HK-2 (cell line): ENCODE data around the gene SLC41A3.
"Not testable (repeated sequence)": the region's sequence is repeated elsewhere in the genome, so short reads cannot be mapped to it uniquely, and the experiment has no call there.

Source experiments
- DNase-seq: peaks from one replicate; pipeline ENCODE4 v3.0.0-alpha.2; 2018; ENCODE audit not compliant: unreplicated experiment

Gene SLC41A3

DNA sequence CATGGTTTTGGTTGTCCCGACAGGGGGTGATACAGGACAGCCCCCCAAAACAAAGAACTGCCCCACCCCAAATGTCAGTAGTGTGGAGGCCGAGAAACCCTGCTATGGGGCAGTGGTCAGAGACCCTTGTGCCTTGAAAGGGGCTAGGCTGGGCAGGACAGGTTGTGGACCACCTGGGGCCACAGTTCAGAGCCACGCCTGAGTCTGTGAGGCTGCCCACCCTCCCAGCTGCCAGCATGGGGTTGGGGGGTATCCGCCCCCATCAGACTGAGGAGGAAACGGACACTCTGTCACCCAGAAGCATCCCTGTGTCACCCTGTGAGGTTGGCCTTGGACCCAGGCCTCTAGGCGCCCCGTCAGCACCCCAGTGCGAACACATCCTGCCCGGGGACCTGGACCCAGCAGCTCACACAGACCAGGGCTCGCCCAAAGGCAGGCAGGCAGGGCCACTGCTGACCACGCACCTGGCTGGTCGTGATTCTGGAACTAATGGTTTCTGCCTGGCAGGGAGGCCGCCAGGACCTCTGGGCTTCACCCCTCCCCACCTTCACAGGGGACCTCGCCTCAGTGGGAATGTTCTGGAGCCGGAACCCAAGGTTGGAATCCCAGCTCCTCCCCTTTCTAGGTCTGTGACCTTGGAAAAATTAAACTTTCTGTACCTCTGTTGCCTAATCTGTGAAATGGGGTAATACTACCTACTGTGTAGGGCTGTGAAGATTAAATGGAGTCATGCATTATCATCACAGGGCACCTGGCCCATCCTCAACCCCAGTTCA, 1.4 kb downstream of the SLC41A3 start:
- DNase-seq: no peak

DNA sequence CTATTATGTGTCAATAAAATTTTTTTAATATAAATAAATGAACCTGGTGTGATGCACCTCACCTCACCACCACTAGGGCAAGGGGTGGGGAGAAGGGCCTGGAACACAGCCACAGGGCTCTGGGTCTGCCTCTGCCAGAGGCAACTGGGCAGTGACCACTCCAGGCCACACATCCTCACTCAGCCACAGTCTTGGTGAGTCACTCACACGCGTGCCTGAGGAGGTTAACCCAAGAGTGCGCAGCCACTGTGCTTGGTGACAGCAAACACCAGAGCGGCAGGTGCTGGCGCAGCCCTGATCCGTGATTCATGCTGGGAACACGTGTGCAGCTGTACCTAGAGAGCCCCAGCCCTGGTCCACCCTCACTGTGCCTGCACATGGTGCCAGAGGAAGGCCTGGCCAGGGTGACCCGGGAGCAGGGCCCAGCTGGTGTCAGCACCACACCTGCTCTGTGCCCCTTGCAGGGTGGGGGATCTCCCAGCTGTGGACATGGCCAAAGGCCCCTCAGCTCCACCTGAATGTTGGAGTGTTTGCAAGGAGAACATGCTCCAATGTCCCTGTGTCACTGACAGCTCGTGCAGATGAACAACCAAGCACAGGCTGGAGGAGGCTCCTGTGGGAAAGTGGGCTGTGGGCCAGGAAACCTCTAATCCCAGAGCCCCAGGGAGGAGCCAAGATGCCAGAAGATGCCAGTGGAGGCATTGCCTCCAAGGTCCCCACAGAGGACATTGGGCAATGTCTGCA, 2.1 kb downstream of the SLC41A3 start:
- peak; percentile 73 for DNase-seq

DNA sequence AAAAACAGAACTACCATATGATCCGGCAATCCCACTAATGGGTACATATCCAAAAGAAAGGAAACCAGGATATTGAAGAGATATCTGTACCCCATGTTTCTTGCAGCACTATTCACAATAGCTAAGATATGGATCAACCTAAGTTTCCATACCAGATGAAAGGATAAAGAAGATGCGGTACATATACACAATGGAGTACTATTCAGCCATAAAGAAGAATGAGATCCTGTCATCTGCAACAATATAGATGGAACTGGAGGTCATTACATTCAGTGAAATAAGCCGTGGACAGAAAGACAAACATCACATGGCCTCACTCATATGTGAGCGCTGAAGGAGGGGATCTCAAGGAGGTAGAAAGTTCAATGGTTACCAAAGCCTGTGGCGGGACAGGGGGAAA, 3.0 kb downstream of the SLC41A3 start:
- no peak for DNase-seq

DNA sequence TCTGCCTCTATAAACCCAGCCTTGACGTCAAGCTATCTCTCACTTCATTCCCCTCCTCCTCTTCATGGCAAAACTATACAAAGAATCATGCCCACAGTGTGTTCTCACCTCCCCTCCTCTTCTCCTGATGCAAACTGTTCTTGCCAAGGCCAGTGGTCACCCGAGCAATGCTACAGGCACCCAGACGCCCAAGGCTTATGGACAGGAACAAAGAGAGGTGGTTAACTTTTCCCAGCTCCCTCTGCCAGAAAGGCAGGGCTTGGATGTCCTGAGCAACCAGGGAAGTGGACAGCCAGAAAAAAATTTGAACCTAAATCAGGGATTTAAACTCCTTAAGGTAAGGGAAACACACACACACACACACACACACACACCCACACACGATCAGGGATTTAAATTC, 5.1 kb downstream of the SLC41A3 start:
- DNase-seq: no peak

DNA sequence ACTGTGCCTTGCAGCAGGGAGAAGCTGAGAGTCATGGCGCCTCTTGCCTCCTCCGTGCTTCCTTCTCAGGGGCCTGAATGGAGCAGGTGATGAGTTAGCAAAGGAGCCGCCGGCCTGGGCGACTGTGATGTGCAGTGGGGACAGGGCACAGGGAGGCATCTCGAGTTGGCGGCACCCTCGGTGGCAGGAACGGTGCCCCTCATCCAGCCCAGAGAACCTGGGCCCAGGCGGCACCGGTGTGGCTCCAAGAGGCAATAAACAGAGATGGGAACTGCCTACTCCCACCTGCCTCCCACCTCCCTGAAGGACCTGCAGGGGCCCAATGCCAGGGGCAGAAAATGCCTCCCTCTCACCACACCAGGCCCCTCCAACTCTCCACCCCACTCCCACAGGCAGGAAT, 6.2 kb downstream of the SLC41A3 start:
- no peak for DNase-seq

DNA sequence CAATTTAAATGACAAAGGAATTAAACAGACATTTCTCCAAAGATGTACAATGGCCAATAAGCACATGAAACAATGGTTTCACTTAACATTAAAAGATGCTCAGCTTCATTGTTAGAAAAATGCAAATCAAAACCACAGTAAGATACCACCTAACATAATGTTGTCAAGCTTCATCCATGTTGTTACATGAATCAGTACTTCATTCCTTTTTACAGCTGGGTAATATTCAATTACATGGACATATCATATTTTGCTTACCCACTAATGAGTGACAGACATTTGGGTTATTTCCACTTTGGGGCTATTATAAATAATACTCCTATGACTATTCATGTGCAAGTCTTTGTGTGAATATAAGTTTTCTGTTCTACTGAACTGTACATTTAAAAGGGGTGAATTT, 7.8 kb downstream of the SLC41A3 start:
- no peak for DNase-seq

DNA sequence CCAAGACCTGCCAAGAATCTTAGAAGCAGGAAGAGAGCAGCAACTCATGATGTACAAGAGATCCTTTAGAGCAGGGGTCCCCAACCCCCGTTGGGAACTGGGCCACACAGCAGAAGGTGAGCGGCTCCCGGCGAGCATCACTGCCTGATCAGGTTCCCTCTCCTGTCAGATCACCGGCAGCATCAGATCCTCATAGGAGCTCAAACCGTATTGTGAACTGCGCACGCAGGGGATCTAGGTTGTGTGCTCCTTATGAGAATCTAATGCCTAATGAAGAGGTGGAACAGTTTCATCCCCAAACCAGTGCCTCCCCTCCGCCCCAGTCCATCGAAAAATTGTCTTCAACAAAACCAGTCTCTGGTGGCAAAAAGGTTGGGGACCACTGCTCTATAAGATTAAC, 13.8 kb downstream of the SLC41A3 start:
- DNase-seq: no peak

DNA sequence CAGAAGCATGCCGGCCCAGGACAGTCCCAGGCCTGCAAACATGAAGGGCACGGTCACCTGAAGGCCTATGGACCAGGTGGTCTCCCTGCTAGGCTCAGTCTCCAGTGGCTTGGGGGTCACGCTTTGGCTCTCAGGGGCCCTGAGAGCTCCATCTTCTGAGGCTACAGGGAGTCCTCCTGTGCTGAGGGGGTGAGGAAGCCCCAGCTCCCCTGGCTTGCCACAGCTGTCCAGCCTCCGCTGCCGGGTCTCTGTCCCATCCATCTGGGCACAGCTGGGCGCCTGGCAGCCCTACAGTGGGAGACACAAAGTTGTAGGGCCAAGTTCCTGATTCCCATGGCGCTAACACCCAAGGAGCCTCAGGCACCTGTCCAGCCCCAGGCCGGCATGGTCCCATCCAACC, 16.0 kb downstream of the SLC41A3 start:
- DNase-seq: no peak

DNA sequence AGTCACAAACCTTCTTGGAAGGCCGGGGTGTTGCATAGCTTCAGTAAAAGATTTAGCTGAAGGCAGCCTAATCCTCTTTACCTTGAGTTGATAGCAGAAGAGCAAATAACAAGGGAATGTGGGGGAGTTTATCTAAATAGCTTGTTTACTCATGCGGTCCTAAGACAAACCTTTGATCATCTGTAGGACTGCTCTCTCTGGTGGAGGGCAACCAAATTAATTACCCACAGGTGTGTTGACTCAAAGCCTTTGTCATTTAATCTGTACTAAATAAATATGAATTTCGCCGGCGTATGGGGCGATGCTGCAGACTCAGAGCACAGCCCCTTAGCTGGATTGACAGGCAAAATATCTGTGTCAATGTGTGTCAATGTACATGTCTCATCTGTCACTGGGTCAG, 17.2 kb downstream of the SLC41A3 start:
- not testable (repeated sequence) for DNase-seq

DNA sequence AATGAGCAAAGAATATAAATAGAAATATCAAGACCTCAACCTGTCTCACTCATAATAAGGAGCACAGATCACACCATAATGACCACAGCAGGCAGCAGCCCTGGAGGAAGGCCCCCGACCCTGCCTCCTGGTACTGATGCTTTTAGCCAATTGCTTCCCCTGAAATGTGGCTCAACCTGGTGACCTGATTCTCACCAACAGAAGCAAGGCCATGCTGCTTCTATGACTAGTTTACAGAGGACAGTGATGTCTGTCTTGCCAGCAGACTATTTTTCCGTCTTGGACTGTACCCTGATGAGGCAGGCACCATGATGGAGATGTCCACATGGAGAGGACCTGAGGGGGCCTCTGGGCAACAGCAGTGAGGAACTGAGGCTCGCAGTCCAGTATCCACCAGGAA, 18.0 kb downstream of the SLC41A3 start:
- no peak for DNase-seq

DNA sequence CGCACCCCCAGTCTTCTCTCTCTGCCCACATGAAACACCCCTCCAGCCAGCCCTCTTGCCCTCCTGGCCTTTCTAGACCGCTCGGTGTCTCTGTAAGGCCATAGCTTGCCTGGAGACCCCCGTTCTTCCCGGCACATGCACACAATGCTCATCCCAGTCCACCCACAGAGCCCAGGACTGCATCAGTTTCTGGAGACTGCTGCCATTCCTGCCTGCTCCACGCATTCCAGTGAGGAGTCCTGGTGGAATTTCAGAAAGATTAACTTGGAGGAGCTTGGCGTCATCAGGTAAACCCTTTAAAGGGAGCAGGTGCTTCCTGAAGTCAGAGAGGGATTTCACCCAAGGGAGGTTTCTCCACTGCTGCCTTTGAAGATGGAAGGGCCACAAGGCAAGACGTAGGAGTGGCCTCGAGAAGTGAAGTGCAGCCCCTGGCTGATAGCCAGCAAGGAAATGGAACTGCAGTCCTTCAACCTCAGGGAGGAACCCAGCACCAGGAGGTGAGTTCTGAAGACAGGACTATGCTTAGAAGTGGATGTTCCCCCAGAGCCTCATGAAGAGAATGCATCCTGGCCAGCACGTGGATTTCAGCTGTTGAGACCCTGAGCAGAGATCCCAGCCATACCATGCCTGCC, 19.2 kb downstream of the SLC41A3 start:
- DNase-seq: no peak

DNA sequence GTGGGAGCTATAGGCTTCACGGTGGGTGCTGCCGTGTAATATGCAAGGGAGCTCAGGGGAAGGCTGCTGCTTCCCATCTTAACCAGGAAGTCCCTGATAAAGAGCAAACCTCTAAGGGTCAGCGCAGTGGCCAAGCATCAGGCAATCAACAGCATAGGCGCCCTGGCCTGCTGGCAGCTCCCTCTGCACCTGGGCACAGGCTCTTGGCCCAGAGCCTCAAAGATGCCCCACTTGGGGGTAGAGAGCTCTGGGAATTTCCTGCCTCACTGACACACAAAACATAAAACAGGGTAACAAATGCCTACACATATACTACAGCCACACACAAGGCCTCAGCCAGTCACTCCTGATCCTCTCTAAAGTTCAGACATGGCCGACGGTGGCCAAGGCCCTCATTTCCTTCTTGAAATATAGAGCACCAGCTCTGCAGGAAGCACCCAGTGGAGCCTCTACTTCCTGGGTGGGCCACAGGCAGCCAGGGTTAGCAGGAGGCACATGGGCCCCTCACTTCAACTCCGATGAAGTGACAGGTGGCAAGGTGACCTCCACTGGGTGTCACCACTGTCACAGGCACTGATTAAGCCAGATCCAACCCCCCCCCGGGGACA, 20.5 kb downstream of the SLC41A3 start:
- no peak for DNase-seq

DNA sequence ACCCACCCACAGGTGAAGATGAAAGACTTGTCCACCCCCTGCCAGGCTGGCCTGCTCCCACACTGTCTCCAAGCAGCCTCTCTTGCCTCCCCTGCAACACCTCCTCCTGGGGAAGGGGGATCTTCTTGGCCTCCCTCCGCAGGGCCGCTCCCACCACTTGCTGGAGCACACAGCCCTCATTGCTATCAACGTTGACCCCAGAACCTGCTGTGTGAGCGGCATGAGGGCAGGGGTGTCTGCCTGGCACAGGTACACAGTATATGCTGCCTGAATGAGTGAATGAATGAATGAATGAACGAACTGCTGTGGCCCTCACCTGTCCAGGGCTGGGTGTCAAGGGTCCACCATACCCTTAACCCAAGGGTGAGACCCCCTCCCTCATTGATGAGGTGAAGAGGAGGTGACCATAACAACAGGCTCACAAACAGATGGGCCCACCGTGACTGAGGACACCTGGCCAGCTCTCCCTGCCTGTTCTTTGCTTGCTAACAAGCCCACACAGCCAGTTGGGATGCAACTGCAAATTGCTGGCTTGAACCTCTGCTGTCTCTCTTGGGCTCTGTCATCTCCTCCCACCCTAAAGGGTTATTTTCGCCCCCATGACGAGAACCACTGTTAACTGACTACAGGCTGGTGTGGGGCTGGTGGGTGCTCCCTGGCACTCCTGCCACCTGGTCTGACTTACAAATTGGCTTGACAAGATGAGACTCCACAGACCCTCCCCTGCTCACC, 22.5 kb downstream of the SLC41A3 start:
- DNase-seq: no peak

DNA sequence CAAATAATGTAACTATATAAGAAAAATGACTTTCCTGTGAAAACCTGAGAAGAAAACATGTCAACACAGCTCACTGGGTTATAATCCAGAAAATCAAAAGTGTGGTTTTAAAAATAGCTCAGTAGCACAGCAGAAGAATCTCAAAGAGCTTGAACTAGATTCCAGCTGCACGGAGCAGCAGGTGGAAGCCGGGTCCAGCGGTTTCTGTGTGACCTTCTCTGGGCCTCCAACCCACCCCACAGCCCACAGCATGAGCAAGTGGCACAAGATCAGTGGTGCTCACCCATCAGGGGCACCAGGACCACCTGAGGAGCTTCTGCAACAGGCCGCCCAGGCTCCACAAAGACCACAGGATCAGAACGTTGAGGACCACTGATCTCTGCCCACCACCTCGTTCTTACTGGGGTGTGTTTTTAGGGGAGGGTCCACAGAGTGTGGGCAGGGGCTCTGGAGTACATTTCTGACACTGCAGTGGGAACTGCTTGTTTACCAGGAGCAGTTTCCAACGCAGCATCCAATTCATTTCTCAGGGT, 23.2 kb downstream of the SLC41A3 start:
- no peak for DNase-seq

DNA sequence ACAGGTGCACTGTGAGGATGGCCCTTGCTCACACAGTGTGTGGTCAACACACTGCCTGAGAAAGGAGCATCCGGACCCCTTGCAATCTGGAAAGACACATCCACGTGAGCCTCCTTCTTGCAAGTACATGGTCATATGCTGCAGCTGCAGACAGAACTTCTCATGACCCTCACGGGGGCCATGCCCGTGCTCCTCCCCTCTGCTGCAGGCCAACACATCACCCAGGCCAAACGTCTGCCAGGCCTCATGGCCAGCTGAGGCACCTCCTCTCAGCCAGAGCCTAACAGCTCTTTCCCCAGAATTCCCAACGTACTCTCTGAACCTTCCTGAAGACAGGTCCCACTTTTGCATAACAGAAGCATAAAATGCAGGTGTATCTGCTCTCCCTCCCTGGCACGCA, 25.3 kb downstream of the SLC41A3 start:
- no peak for DNase-seq

DNA sequence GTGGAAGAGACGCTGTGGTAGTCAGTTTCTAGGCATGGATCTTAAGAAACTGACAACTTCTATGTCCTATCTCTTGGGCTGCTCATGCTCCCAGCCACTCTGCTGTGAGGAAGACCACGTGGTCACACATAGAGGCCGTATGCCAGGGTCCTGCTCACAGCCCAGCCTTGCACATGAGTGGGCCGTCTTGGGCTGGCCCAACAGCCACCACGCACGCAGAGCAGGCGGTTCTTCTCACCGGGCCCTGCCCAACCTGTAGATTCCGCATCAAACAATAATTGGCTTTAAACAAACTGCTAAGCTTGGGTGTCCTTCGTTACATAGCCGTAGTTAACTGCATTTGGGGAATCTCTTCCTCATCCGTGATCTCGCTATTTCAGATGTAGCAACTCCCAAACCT, 26.0 kb downstream of the SLC41A3 start:
- DNase-seq: no peak

DNA sequence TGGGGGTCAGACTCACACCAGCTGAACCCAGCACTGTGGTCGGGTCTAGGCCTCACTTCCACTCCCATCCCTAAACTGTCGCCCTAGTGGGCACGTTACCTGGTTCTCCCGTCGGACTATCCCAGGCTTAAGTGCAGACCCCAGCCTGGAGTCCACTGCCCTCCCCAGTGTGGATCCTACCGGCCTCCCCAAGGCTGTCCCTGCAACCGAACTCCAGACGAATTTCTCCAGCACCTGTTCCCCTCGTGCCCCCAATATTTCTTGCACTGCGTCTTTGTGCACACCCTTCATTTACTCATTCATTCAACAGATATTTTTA, 26.5 kb downstream of the SLC41A3 start:
- no peak for DNase-seq

DNA sequence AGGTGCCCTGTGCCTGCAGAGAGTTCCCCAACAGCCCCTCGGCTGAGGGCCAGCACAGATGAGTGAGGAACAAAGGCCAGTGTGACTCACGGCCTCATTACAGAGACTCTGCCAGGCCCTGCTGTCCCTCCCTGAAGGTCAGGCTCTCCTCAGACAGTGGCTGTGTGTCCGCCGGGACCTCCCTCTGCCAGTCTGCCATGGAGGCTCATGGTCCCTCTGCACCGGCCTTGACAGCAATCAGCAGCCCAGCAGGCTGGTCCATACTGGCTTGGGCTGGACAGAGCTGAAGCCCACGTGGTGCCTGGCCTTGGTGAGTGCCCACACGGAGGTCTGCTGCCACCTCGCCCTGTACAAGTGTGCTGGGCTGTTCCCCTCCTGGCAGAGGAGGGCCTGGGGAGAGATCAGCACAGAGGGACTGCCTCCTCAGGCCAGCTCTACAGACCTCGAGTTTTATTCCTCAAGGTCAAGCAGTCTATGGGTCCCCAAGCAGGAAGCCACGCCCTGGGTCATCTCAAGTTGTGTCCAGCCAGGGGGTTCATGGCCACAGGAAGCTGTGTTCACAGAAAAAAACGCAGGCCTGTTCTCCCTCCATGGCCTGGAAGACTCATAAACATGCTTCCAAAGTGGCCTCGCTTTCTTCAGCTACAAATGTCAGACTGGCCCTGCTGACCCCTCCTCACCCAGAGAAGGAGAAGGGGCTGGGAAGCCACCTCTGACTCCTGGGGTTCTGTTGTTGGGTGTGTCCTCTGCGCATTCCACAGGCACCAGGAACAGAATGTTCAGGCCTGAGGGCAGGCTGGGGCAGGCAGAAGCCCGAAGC, 27.0 kb downstream of the SLC41A3 start:
- no peak for DNase-seq

DNA sequence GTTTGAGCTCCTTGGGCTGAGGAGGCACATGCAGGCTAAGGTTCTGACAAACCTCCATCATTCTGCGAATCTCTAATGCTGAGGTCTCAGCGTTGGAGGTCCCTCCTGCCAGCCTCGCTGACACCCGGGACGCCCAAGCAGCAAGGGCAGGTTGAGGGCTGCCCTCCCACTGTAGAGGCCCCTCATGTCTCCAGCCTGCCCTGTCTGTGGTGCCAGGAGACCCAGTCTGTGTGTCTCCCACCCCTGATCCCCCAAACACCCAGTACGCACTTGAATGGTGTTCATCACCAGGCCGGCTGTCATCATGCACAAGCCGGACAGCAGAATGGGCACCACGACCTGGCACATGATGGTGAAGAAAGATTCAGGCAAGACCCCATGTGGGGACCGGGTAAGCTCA, 27.8 kb downstream of the SLC41A3 start:
- DNase-seq: no peak

DNA sequence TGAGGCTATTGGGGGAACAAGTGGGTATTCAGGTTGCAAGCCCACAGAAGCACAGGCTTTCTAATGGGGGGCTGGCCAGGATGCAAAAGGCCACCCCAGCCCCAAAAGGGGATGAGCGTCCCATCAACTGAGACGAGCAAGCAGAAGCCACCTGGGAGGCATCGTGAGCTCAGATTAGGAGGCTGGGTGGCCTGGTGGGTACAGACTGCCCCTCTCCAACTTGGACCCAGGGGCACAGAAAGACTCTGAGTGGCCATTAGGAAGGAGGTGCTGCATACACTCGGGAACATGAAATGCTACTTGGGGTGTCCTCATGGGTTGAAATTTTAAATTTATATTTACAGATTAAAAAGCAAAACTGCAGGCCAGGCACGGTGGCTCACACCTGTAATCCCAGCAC, 29.1 kb downstream of the SLC41A3 start:
- DNase-seq: no peak
